ENCODE data around the gene KRT23.

Gene KRT23

DNA sequence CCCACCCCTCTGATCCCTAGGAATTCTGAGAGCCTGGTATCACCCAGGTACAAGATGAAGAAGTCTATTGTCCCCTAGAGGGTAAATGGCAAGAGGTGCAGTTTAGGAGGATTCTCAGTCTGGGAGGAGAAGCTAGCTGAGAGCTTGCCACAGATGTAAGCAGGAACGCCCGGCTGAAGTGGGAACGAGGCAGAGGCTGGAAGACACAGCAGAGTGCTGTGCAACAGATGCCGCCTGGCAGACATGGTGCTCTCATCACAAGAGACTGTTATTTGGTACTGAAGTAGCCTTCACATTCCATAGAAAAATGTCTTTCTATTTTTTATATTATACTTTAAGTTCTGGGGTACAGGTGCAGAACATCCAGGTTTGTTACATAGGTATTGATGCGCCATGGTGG lies 32.1 kb downstream of the KRT23 start:
- no peak for DNase-seq

- DNase-seq, result peak; percentile 28
These were observed 34.2 kb downstream of the KRT23 start for GRCh38 chr17:40903129-40903847.

GRCh38 chr17:40902498-40902897 lies 34.9 kb downstream of the KRT23 start:
- no peak for DNase-seq

DNA sequence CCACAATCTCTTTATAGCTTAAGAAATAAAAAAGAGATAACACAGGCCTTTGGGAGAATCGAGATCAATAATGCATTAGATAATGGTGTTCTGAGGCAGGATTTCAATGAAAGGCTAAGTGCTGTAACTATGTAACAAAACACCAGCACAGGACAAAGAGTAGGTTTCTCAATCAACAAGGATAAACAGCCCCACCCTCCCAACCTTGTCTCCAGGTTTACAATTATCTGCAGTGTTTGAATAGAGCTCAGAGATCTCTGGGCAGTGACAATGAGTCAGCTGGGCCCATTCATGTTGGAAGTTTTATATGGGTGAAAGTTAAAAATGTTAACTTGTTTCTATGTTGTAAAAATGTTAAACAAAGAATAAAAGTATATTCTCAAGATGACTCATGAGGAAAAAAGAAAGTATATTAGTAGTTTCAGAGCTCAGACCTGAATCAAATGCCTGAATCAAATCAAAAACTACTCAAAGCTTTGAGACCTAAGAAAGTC lies 35.4 kb downstream of the KRT23 start:
- peak; percentile 39 for DNase-seq

DNA sequence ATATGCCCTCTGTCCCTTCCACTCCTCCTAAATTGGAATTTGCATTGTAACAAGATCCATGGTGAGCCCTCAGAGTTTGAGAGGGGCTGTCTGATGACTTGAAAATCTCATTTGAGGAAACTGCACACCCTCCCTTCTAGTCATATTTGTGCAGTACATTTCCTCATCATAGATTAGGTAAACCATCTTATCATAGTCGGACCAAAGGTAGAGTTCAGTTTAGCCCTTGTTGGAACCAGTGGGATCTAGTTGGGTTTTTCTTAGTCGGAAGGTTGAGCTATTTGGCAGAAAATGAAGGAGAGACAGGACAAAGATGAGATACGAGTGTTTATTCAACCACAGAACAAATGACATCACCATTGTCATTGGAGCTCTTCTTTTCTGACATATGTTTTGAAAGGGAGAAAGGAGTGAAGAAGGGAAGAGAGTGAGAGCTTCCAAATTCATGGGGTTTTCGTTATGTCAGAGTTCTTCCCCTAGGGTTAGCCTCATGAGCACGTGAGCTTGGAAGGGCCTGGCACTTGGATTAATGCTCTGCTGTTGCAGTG lies 36.6 kb downstream of the KRT23 start:
- no peak for DNase-seq

DNA sequence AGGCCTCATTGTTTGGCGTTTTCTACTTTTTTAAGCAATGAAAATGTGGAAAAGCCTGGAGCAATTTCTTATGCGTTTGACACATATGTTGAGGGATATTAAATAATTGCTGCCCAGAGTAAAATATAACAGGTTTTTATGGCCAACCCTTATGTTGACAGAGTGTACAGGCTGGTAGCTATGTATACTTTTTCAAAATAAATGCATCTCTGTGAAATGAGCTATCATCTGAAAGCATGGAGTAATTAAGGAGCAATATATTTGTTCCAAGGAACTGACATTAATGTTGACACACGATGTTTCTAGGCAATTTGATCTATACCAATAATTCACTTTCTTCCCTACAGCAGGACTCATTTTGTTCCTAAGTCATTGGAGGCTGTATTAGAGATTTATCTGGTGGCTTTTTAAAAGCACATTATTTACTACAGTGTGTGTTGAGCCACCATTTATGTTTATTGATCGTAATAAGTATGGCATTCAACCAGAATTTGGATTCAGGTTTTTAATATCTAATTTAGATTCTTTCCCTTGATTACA lies 40.5 kb downstream of the KRT23 start:
- DNase-seq, result no peak

DNA sequence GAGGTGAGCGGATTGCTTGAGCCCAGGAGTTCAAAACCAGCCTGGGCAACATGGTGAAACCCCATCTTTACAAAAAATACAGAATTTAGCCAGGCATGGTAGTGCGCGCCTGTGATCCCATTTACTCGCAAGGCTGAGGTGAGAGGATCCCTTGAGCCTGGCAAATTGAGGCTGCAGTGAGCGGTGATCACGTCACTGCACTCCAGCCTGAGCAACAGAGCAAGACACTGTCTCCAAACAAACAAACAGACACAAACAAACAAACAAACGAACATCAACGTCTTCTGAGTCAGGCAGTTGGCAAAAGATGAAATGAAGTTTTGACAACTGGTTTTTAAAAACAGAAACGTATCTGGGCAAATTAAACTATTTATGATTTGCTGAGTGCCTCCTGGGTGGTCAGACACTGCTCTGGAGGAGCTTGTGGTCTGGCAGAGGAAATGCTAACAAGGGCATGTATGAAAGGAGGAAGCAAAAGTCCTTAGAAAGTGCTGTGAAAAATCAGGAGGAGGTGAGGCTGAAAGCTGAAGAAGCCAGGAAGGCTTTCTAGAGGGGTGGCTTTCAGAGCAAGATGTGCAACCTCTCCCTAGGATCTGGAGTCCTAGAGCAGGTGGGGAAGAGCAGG lies 42.2 kb downstream of the KRT23 start:
- DNase-seq, result no peak

- DNase-seq, result no peak
These were observed 49.2 kb downstream of the KRT23 start for GRCh38 chr17:40888196-40888720.

GRCh38 chr17:40886090-40886489 lies 51.4 kb downstream of the KRT23 start:
- DNase-seq, result no peak

DNA sequence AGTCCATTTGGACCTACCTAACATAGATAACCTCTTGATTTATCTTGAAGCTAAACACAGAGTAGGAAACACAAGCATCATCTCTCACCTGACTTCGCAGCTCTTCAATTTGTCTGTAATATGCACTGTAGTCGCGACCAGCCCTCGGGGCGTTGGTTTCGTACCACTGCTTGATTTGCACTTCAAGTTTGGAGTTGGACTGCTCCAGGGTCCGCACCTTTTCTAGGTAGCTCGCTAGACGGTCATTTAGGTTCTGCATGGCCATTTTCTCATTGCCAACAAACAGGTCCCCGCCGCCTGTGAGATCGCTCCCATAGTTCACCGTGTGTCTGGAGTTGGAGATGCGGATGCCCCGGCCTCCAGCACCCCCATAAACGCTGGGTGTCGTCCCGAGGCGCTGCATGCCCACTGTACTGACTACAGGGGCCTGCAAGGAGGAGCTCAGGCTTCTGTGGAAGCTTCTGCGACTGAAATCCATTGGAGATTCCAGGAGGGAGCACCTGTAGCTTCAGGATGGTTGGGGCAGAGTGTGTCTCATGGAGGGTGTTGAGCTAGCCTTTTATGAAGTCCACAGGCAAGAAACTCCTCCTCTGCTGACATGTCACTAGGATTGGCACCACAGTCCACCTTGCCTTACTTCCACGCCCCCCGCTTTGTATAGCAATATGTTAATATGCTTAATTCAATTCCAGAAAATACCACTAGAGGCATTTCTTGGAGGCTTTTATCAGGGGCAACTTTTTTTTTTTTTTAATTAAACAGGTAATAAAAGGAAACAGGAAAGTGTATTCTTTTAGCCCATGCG lies 52.5 kb downstream of the KRT23 start, which contains the start of gene KRT20:
Gene KRT20, minus strand, starts transcription at position 535 of the 805 bp plus-strand sequence. Its CDS starts 57 bp downstream, at position 478.
- DNase-seq, result no peak

- DNase-seq, result no peak
These were observed 53.7 kb downstream of the KRT23 start for GRCh38 chr17:40883626-40884334.

GRCh38 chr17:40883031-40883430 lies 54.4 kb downstream of the KRT23 start:
- no peak for DNase-seq

DNA sequence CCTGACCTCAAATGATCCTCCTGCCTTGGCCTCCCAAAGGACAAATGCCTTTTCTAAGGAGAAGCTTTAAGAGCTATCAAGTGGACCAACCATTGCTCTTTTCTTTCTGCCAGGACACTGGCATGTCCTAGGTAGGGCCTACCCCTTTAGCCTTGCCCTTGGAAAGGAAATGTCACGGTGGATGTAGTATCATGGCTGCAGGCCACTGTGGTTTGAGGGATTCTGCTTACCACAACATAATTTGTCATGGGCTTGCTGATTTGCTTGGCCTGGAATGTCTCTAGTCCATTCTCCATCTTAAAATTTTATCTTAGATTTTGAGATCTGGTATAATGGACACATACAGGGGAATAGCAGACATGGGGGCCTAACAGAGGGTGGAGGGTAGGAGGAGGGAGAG lies 58.4 kb downstream of the KRT23 start:
- no peak for DNase-seq

- no peak for DNase-seq
These were observed 59.4 kb downstream of the KRT23 start for GRCh38 chr17:40878044-40878443.

GRCh38 chr17:40873801-40874200 lies 63.6 kb downstream of the KRT23 start:
- DNase-seq, result no peak

- DNase-seq, result no peak
These were observed 64.2 kb downstream of the KRT23 start for GRCh38 chr17:40873255-40873654.

Data from T1000 (cell line).